Muscle of back (tissue), 13 donors: ENCODE data around the gene GPR27. TPM values are rescaled to one million over a fixed set of nuclear protein-coding genes. Genes with fewer than 3 reads are reported as not detected.

Experiments used
- DNase-seq, 3 donors: peaks; one replicate each; pipeline versions ENCODE4 v3.0.0 to v3.0.0-alpha.2; 2013
- long read RNA-seq, 9 donors: transcript quantifications; one replicate each; lab custom pipeline, GENCODE V29; 2026
- polyA plus RNA-seq, 10 donors: library from polyadenylated mRNA; unstranded; fragments of 120-200 nt; gene quantifications; one replicate each; pipeline ENCODE4 v1.2.1, GENCODE V29; 2013; ENCODE audit not compliant: insufficient read length in 10 of 10

GPR27 gene, protein sequence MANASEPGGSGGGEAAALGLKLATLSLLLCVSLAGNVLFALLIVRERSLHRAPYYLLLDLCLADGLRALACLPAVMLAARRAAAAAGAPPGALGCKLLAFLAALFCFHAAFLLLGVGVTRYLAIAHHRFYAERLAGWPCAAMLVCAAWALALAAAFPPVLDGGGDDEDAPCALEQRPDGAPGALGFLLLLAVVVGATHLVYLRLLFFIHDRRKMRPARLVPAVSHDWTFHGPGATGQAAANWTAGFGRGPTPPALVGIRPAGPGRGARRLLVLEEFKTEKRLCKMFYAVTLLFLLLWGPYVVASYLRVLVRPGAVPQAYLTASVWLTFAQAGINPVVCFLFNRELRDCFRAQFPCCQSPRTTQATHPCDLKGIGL
- 1 to 10 TPM; 2.1 to 7.1 (median 2.7) TPM for polyA plus RNA-seq
- long read RNA-seq, donor 1, partial matches to known transcripts, result 0 of 2 reads
- long read RNA-seq, donor 1, other reads (novel, unspliced or antisense), result 0 of 2 reads
- long read RNA-seq, donor 2, partial matches to known transcripts, result 0 of 1 reads
- long read RNA-seq, donor 2, other reads (novel, unspliced or antisense), result 0 of 1 reads
- long read RNA-seq, donor 3, result 0 reads
- long read RNA-seq, donor 4, partial matches to known transcripts, result 0 of 1 reads
- long read RNA-seq, donor 4, other reads (novel, unspliced or antisense), result 0 of 1 reads
- long read RNA-seq, donor 5, partial matches to known transcripts, result 0 of 3 reads
- long read RNA-seq, donor 5, other reads (novel, unspliced or antisense), result 0 of 3 reads
- long read RNA-seq, donor 6, partial matches to known transcripts, result 0 of 1 reads
- long read RNA-seq, donor 6, other reads (novel, unspliced or antisense), result 0 of 1 reads
- long read RNA-seq, donor 7, partial matches to known transcripts, result 0 of 1 reads
- long read RNA-seq, donor 7, other reads (novel, unspliced or antisense), result 0 of 1 reads
- long read RNA-seq, donor 8, transcript GPR27-201 (1 exons, 2,447 nt), result major isoform, 8 of 8 reads
- long read RNA-seq, donor 8, partial matches to known transcripts, result 0 of 8 reads
- long read RNA-seq, donor 8, other reads (novel, unspliced or antisense), result 0 of 8 reads
- long read RNA-seq, donor 9, result 0 reads

- DNase-seq, result peak; percentile 18 to 89 (median 44)
These were observed at the start of gene GPR27 for GRCh38 chr3:71753701-71754609. Gene GPR27 (plus strand): TSS chr3:71753855. CDS start chr3:71754050, 195 bp downstream.

GRCh38 chr3:71704915-71705314, 48.7 kb upstream of the GPR27 start:
- DNase-seq, result no peak

- no peak for DNase-seq
These were observed 48.0 kb upstream of the GPR27 start for GRCh38 chr3:71705681-71706080.

GRCh38 chr3:71707595-71707994, 46.1 kb upstream of the GPR27 start:
- no peak for DNase-seq

DNA sequence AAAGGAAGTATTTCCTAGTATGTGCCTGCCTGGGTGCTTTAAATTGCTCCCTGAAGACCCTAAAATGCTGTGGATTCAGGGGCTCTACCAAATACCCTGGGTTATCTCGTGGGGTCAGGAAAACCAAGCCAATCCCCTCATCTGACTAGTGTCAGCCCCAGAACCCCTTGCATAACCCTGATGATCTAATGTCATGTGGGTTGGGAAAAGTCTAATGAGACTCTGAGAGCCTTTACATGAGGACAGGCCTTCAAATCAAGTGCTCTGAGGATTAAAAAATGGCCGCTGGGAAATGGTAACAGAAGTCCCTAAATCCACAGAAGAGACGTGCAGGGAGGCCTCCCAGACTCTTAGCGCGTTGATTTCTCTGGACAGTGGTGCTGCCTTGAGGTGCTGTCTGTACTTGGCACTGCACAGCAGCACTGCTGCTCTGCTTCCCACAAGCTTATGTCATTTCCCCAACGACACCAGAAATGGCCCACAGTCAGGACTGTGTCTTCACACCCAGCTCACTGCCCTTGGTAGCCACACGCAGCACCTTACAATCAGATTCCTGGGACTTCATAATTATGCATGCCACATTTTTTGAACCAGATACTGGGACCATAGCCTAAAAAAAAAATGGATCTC, 45.1 kb upstream of the GPR27 start:
- no peak for DNase-seq

GRCh38 chr3:71709908-71710511, 43.6 kb upstream of the GPR27 start:
- DNase-seq, result no peak

DNA sequence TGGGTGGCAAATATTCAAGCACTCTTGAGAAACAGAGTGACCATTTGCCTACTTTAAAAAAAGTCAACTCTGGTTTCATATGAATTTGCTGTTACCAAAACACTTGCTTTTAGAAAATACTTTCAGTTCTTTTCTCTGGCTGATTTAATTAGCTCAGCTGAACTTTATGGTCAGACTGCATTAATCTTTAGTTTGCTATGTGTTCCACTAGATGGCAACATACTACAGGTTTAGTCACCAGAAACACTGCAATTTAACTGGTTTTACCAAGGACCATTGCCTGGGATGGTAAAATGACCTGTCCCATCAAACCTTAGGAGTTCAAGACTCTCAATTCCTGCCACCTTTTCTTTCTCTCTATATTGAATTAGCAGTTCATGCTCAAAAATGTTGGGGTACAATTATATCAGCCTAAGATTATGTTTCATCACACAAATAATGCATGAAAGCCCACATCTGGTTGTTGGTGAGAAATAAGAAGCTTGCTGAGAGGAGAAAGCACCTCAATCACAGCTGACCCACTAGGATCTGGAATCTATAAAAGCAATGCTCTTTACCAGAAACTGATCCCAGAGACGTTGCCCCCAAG, 42.7 kb upstream of the GPR27 start:
- peak in 1 of 3 donors; percentile 65 for DNase-seq

- no peak for DNase-seq
These were observed 40.6 kb upstream of the GPR27 start for GRCh38 chr3:71713041-71713440.

- DNase-seq, result no peak
These were observed 39.1 kb upstream of the GPR27 start for GRCh38 chr3:71714595-71714994.

- no peak for DNase-seq
These were observed 35.6 kb upstream of the GPR27 start for GRCh38 chr3:71718072-71718471.

DNA sequence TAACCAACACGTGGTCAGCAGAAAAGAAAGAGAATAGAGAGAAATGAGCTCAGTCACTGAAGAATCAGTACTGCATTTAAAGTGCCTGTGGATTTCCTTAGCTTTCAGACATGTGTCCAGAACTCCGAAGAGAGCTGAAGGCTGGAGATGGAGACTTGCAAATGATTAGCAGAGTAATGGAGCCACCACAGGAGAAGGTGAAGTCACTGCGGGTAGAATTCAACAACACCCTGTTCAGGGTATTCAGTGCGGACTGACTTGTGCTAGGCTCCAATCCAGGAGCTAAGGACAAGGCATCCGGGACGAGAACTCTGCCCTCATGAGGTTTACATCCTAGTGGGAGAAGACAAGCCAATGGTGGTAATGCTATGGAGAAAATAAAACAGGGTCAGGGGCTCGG, 32.7 kb upstream of the GPR27 start:
- DNase-seq, result no peak

DNA sequence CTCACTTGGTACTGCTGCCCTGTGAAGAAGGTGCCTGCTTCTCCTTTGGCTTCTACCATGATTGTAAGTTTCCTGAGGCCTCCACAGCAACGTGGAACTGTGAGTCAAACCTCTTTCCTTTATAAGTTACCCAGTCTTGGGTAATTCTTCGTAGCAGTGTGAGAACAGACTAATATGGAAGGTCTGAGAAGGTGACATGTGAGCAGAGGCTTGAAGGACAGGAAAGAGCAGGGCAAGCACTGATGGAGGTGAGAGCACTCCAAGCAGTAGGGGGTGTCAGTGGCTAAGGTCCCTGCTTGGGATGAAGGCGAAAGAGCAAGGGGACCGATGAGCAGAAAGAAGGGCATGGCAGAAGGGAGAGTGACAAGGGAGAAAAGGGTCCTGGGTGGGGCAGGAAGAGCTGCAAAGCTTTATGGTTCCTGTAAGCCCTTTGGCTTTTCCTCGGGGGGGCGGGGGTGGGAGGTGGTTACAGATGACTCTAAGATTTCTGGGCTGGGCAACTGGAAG, 32.0 kb upstream of the GPR27 start:
- DNase-seq, result no peak

DNA sequence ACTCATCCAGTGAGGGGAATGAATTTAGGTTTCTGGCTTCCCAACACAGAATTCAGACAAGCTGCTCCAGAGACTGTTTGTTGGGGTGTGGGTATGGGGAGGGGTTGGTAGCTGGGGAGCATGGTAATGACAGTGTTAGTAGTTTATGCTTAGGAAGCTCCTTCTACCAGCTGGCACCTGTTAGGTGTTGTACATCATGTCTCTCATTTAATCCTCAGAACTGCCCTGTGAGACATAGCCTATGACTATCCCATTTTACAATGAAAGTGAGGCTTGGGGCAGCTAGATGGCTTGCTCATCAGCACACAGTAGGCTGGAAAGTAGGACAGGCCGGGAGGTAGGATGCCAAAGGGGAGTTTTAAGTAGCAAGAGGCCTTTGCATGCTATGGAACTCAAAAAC, 31.0 kb upstream of the GPR27 start:
- DNase-seq, result no peak

DNA sequence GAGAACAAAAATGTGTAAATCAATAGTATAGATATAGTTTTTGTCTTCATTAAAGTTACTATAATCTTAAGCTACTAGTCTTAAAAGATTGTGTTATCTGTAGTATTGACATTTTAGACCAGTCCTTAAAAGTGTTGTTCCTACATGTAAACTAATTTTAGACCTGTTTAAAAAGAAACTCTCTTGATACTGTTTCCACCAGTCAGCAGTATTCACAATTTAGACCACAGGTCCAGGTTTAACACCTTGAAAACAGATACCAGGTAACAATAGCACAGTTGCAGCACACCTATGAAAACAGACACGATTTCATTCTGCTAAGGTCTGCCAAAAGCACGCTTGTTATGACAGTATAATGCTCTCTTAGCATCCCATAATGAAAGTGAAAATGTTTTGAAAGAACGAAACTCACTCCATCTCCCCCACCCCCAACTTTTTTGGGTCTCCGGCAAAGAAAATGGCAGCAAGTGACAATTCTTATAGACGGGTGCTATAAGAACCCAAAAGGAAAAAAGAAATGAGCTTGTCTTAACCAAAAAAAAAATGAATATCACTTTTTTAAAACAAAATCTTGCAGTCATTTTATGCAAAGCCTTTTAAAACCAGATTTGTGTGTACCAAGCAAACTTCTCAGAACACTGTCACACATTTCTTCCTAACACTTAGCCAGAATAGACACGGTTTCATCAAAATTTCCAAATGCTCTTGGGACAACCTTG, 30.0 kb upstream of the GPR27 start:
- no peak for DNase-seq

- no peak for DNase-seq
These were observed 29.5 kb upstream of the GPR27 start for GRCh38 chr3:71724171-71724453.

- DNase-seq, result peak; percentile 5 to 67 (median 29)
These were observed 28.9 kb upstream of the GPR27 start for GRCh38 chr3:71724584-71725270.

DNA sequence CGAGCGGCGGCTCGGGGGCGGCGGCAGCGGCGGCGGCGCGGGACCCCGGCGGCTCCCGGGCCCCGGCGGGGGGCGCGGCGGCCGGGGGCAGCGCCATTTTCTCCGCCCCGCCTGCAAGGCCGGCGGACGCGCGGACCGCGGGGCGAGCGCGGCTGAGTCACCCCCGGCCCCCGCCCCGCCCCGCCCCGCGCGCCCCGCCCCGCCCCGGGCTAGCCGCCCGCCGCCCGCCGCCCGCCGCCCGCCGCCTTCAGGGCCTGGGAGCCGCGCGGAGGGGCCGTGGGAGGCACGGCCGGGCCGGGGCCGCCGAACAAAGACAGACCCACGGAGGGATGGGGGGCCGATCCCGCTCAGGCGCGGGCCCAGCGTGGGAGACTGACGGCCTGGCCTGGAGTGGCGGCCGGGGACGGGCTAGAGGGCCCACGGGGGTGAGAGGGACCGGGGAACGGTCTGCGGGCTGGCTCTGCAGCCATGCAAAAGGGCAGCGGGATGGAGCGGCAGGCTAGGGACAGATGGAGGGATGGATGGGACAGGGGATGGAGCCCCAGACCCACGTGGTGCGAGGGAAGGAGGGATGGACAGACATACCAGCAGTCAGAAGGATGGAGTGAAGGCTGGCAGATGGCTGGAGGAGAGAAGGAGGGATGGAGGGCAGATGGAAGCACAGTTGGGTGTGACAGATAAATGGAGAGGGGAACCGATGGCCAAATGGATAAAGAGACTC, 28.2 kb upstream of the GPR27 start, which contains the start of gene EIF4E3:
EIF4E3 (minus strand) TSS at position 132 of the 721 bp plus-strand sequence; CDS start at position 97, 35 bp downstream.
- peak; percentile 22 to 66 (median 46) for DNase-seq

- no peak for DNase-seq
These were observed 27.5 kb upstream of the GPR27 start for GRCh38 chr3:71726146-71726545.
